ENCODE results near the gene ACTL7B.
"Not testable (repeated sequence)": the region's sequence is repeated elsewhere in the genome, so short reads cannot be mapped to it uniquely, and the experiment has no call there.

The ACTL7B gene, protein sequence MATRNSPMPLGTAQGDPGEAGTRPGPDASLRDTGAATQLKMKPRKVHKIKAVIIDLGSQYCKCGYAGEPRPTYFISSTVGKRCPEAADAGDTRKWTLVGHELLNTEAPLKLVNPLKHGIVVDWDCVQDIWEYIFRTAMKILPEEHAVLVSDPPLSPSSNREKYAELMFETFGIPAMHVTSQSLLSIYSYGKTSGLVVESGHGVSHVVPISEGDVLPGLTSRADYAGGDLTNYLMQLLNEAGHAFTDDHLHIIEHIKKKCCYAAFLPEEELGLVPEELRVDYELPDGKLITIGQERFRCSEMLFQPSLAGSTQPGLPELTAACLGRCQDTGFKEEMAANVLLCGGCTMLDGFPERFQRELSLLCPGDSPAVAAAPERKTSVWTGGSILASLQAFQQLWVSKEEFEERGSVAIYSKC

DNA sequence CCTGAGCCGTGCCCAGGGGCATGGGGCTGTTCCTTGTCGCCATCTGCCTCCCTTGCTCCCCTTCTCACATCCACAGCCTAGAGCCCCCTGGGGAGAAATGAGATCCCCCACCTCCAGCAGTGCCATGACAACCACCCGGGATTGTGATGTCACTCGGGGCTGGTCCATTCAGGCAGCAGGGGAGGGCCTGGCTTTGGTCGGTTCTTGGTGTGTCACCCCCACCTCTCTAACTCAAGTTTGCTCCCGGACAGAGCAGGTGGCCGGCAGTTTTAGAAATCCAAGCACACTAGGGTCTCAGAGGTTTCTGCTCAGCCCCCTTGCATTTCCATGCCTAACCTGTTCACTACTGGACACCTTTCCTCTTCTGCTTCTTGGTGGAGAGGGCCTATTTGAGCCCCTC, at the start of gene ACTL7B:
Gene ACTL7B, minus strand, starts transcription at position 99 of the 400 bp plus-strand sequence. Its CDS starts 56 bp downstream, at position 43.
- Histone ChIP-seq H3K27me3 (ENCODE audit: control insufficient read depth, insufficient read depth, low read length) (no peaks in the 10 kb centered on the region), H3K4me3 (ENCODE audit: low read depth, low read length) (no peak within 1 kb of the TSS), H3K9me3 (ENCODE audit: control insufficient read depth, insufficient read depth, low read depth, low read length) (no peaks in the 10 kb centered on the region), H3K27ac (ENCODE audit: low read depth, low read length) (no peak within 1 kb of the TSS), H3K4me1 (ENCODE audit: control insufficient read depth, insufficient read depth, low read length) (no peaks in the 10 kb centered on the region), H3K9ac (ENCODE audit: low read length) (no peak within 1 kb of the TSS), H3K36me3 (ENCODE audit: control insufficient read depth, insufficient read depth, low read length) (no peaks in the 10 kb centered on the region)

GRCh38 chr9:108905494-108905893, 49.7 kb upstream of the ACTL7B start:
- H3K9me3 ChIP-seq (ENCODE audit: control insufficient read depth, insufficient read depth, low read depth, low read length): no peaks in the 10 kb centered on the region
- H3K4me3 ChIP-seq (ENCODE audit: low read depth, low read length): no peak overlapping the region
- no peaks in the 10 kb centered on the region for H3K27me3 ChIP-seq (ENCODE audit: control insufficient read depth, insufficient read depth, low read length)
- H3K36me3 ChIP-seq (ENCODE audit: control insufficient read depth, insufficient read depth, low read length): peaks cover 96% of the 10 kb centered on the region
- no peaks in the 10 kb centered on the region for H3K4me1 ChIP-seq (ENCODE audit: control insufficient read depth, insufficient read depth, low read length)
- no peak overlapping the region for H3K27ac ChIP-seq (ENCODE audit: low read depth, low read length)
- no peak overlapping the region for H3K9ac ChIP-seq (ENCODE audit: low read length)

GRCh38 chr9:108904161-108904560, 48.4 kb upstream of the ACTL7B start:
- no peaks in the 10 kb centered on the region for H3K9me3 ChIP-seq (ENCODE audit: control insufficient read depth, insufficient read depth, low read depth, low read length)
- no peak overlapping the region for H3K9ac ChIP-seq (ENCODE audit: low read length)
- H3K4me3 ChIP-seq (ENCODE audit: low read depth, low read length): no peak overlapping the region
- no peaks in the 10 kb centered on the region for H3K4me1 ChIP-seq (ENCODE audit: control insufficient read depth, insufficient read depth, low read length)
- H3K36me3 ChIP-seq (ENCODE audit: control insufficient read depth, insufficient read depth, low read length): peaks cover 96% of the 10 kb centered on the region
- no peaks in the 10 kb centered on the region for H3K27me3 ChIP-seq (ENCODE audit: control insufficient read depth, insufficient read depth, low read length)
- H3K27ac ChIP-seq (ENCODE audit: low read depth, low read length): no peak overlapping the region

DNA sequence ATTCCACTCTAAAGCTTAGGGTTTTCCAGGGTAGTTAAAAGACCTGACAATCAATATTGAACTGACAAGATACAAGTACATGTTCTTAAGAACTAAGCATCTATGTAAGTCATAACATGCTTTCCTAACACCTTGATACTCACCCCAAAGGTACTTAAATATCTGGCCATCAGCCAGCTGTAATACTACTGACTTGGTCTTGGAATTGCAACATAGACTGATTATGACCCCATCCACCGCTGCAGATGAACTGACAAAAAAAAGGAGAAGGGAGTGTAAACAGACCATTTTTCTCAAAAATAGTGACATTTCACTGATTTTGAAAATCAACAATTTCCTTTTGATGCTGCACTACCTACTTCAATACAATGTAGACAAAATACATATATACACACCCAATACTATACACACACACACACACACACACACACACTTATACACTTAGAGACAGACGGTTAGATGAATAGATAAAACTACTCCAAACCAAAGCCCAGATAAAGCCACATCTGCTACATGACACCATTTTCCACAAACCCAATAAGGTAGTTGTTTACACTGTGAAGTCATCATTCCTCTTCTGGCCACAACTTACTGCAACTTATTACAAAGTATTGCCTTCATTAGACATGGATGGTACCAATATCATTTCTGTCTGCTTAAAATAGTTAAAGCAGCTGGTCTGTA, 47.8 kb upstream of the ACTL7B start:
- H3K27me3 ChIP-seq (ENCODE audit: control insufficient read depth, insufficient read depth, low read length): no peaks in the 10 kb centered on the region
- no peak overlapping the region for H3K27ac ChIP-seq (ENCODE audit: low read depth, low read length)
- peaks cover 96% of the 10 kb centered on the region for H3K36me3 ChIP-seq (ENCODE audit: control insufficient read depth, insufficient read depth, low read length)
- no peak overlapping the region for H3K9ac ChIP-seq (ENCODE audit: low read length)
- no peak overlapping the region for H3K4me3 ChIP-seq (ENCODE audit: low read depth, low read length)
- H3K4me1 ChIP-seq (ENCODE audit: control insufficient read depth, insufficient read depth, low read length): no peaks in the 10 kb centered on the region
- no peaks in the 10 kb centered on the region for H3K9me3 ChIP-seq (ENCODE audit: control insufficient read depth, insufficient read depth, low read depth, low read length)

- Histone ChIP-seq H3K27me3 (ENCODE audit: control insufficient read depth, insufficient read depth, low read length) (no peaks in the 10 kb centered on the region), H3K9ac (ENCODE audit: low read length) (no peak overlapping the region), H3K4me3 (ENCODE audit: low read depth, low read length) (no peak overlapping the region), H3K27ac (ENCODE audit: low read depth, low read length) (no peak overlapping the region), H3K9me3 (ENCODE audit: control insufficient read depth, insufficient read depth, low read depth, low read length) (no peaks in the 10 kb centered on the region), H3K36me3 (ENCODE audit: control insufficient read depth, insufficient read depth, low read length) (peaks cover 96% of the 10 kb centered on the region), H3K4me1 (ENCODE audit: control insufficient read depth, insufficient read depth, low read length) (no peaks in the 10 kb centered on the region)
Measured at GRCh38 chr9:108900176-108900575, 44.4 kb upstream of the ACTL7B start.

DNA sequence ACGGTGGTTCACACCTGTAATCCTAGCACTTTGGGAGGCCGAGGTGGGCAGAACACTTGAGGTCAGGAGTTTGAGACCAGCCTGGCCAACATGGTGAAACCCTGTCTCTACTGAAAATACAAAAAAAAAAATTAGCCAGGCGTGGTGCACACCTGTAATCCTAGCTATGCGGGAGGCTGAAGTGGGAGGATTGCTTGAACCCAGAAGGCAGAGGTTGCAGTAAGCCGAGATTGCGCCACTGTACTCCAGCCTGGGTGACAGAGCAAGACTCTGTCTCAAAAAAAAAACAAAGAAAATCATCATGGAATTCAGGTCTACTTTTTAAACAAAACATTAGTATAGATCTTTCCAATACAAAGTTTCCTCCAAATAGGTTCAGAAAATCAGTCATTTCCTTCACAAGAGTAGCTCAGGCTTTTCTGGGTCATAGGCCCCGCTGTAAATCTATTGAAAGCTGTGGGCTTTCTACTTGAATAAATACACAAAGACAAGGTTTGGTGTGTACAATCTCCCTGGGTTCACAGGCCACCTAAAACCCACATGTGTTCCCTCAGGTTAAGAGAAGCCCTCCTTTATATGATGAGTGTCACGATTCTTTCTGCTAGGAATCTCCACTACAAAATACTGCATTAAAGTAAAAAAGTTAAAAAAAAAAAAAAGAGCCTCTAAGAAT, 43.4 kb upstream of the ACTL7B start:
- not testable (repeated sequence) for H3K4me3 ChIP-seq (ENCODE audit: low read depth, low read length); H3K9ac ChIP-seq (ENCODE audit: low read length); H3K27ac ChIP-seq (ENCODE audit: low read depth, low read length); H3K27me3 ChIP-seq (ENCODE audit: control insufficient read depth, insufficient read depth, low read length); H3K4me1 ChIP-seq (ENCODE audit: control insufficient read depth, insufficient read depth, low read length); H3K9me3 ChIP-seq (ENCODE audit: control insufficient read depth, insufficient read depth, low read depth, low read length)
- peaks cover 97% of the 10 kb centered on the region for H3K36me3 ChIP-seq (ENCODE audit: control insufficient read depth, insufficient read depth, low read length)

GRCh38 chr9:108897324-108898096, 41.7 kb upstream of the ACTL7B start:
- H3K27me3 ChIP-seq (ENCODE audit: control insufficient read depth, insufficient read depth, low read length): no peaks in the 10 kb centered on the region
- H3K4me1 ChIP-seq (ENCODE audit: control insufficient read depth, insufficient read depth, low read length): no peaks in the 10 kb centered on the region
- no peak overlapping the region for H3K4me3 ChIP-seq (ENCODE audit: low read depth, low read length)
- no peak overlapping the region for H3K27ac ChIP-seq (ENCODE audit: low read depth, low read length)
- H3K9ac ChIP-seq (ENCODE audit: low read length): no peak overlapping the region
- no peaks in the 10 kb centered on the region for H3K9me3 ChIP-seq (ENCODE audit: control insufficient read depth, insufficient read depth, low read depth, low read length)
- peaks cover 97% of the 10 kb centered on the region for H3K36me3 ChIP-seq (ENCODE audit: control insufficient read depth, insufficient read depth, low read length)

DNA sequence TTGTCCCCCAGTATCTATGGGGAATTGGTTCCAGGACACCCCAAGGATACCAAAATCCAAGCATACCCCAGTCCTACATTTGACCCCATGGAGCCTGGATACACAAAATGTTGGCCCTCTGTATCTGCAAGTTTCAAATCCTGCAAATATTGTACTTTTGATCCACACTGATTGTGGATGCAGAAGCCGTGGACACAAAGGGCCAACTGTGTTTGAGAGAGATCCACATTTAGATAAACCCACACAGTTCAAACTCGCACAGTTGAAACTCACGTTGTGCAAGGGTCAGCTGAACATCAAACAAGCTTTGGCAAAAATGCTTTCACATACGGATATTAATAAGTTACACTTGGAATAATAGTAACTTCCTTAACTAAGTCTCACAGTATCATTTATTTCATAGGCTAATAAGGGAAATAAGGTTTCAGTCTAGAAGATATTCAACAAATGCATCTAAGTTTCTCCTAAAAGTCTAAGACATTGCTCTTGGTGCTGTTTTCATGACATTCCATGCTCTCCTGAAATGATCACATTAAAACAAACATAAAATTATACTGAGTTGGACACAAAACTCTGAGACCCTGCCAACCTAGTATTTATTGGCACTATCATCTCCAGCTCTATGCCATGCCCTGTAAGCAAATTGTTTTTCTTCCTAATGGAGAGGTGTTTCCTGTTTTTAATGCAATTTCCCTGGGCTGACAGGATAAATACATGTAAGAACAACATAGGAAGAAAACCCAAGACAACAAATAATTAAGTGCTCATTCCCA, 38.6 kb upstream of the ACTL7B start:
- Histone ChIP-seq H3K9ac (ENCODE audit: low read length) (no peak overlapping the region), H3K27me3 (ENCODE audit: control insufficient read depth, insufficient read depth, low read length) (no peaks in the 10 kb centered on the region), H3K4me3 (ENCODE audit: low read depth, low read length) (no peak overlapping the region), H3K9me3 (ENCODE audit: control insufficient read depth, insufficient read depth, low read depth, low read length) (no peaks in the 10 kb centered on the region), H3K27ac (ENCODE audit: low read depth, low read length) (no peak overlapping the region), H3K36me3 (ENCODE audit: control insufficient read depth, insufficient read depth, low read length) (peaks cover 90% of the 10 kb centered on the region), H3K4me1 (ENCODE audit: control insufficient read depth, insufficient read depth, low read length) (no peaks in the 10 kb centered on the region)

GRCh38 chr9:108889649-108890067, 33.9 kb upstream of the ACTL7B start:
- no peak overlapping the region for H3K4me3 ChIP-seq (ENCODE audit: low read depth, low read length)
- H3K27me3 ChIP-seq (ENCODE audit: control insufficient read depth, insufficient read depth, low read length): no peaks in the 10 kb centered on the region
- no peak overlapping the region for H3K27ac ChIP-seq (ENCODE audit: low read depth, low read length)
- no peaks in the 10 kb centered on the region for H3K4me1 ChIP-seq (ENCODE audit: control insufficient read depth, insufficient read depth, low read length)
- H3K9ac ChIP-seq (ENCODE audit: low read length): no peak overlapping the region
- no peaks in the 10 kb centered on the region for H3K9me3 ChIP-seq (ENCODE audit: control insufficient read depth, insufficient read depth, low read depth, low read length)
- peaks cover 71% of the 10 kb centered on the region for H3K36me3 ChIP-seq (ENCODE audit: control insufficient read depth, insufficient read depth, low read length)

DNA sequence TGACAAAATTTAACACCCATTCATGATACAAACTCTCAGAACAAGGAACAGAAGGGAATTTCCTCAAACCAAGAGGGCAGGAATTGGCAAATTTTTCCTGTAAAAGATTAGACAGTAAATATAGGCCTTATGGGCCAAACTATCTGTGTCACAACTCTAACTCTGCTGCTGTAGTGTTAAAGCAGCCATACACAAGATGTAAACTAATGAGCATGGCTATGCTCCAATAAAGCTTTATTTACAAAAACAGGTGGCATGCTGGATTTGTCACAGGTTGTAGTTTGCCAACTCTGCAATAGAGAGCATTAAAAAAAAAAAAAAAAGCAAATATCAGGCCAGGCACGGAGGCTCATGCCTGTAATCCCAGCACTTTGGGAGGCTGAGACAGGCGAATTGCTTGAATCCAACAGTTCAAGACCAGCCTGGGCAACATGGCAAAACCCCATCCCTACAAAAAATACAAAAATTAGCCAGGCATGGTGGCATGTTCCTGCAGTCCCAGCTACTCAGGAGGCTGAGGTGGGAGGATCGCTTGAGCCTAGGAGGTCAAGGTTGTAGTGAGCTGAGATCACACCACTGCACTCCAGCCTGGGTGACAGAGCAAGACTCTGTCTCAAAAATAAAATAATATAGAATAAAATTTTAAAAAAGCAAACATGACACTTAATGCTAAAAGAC, 30.9 kb upstream of the ACTL7B start:
- not testable (repeated sequence) for H3K9ac ChIP-seq (ENCODE audit: low read length); H3K9me3 ChIP-seq (ENCODE audit: control insufficient read depth, insufficient read depth, low read depth, low read length); H3K4me3 ChIP-seq (ENCODE audit: low read depth, low read length); H3K4me1 ChIP-seq (ENCODE audit: control insufficient read depth, insufficient read depth, low read length); H3K27ac ChIP-seq (ENCODE audit: low read depth, low read length); H3K27me3 ChIP-seq (ENCODE audit: control insufficient read depth, insufficient read depth, low read length)
- H3K36me3 ChIP-seq (ENCODE audit: control insufficient read depth, insufficient read depth, low read length): peaks cover 53% of the 10 kb centered on the region
